GM12865 (cell line): ENCODE results near the gene PEX14.
"Not testable (repeated sequence)": the region's sequence is repeated elsewhere in the genome, so short reads cannot be mapped to it uniquely, and the experiment has no call there.

Experiments used
- DNase-seq: peaks from one replicate; pipeline ENCODE4 v3.0.0; 2010; ENCODE audit warnings: low read depth
- H3K4me3 ChIP-seq: 2 replicates; pipeline ENCODE4 v1.5.1; 2011; ENCODE audit warnings: mild to moderate bottlenecking, low read depth, low read length, control low read depth
- CTCF ChIP-seq: IDR thresholded peaks from 2 replicates; pipeline ENCODE4 v1.5.1; 2011; ENCODE audit warnings: low read length, control low read depth, low read depth, inconsistent platforms; ENCODE audit not compliant: insufficient read depth; ENCODE audit errors: missing control alignments

Gene PEX14

GRCh38 chr1:10451287-10451686 lies 23.5 kb upstream of the PEX14 start:
- DNase-seq, result no peak
- no peak overlapping the region for H3K4me3 ChIP-seq
- no peak for TF ChIP-seq CTCF

GRCh38 chr1:10456048-10456447 lies 18.7 kb upstream of the PEX14 start:
- no peak for DNase-seq
- no peak overlapping the region for H3K4me3 ChIP-seq
- TF ChIP-seq CTCF, result no peak

- DNase-seq, result no peak
- no peak for TF ChIP-seq CTCF
- no peak overlapping the region for H3K4me3 ChIP-seq
These were observed 18.1 kb upstream of the PEX14 start for GRCh38 chr1:10456661-10457060.

- not testable (repeated sequence) for H3K4me3 ChIP-seq, DNase-seq
These were observed 17.3 kb upstream of the PEX14 start for GRCh38 chr1:10457462-10457861.

- DNase-seq, result no peak
- TF ChIP-seq CTCF, result no peak
- H3K4me3 ChIP-seq, result no peak overlapping the region
These were observed 16.9 kb upstream of the PEX14 start for GRCh38 chr1:10457875-10458274.

GRCh38 chr1:10459184-10459583 lies 15.6 kb upstream of the PEX14 start:
- no peak for TF ChIP-seq CTCF
- no peak overlapping the region for H3K4me3 ChIP-seq
- no peak for DNase-seq

GRCh38 chr1:10467078-10467477 lies 7.7 kb upstream of the PEX14 start:
- no peak for TF ChIP-seq CTCF
- no peak for DNase-seq
- H3K4me3 ChIP-seq, result no peak overlapping the region

- no peak for TF ChIP-seq CTCF
- no peak overlapping the region for H3K4me3 ChIP-seq
- no peak for DNase-seq
These were observed 4.7 kb upstream of the PEX14 start for GRCh38 chr1:10470043-10470442.
